ENCODE measurements around the gene BAG1.

BAG1 gene

GRCh38 chr9:33264473-33265177 is at the start of gene BAG1, which contains the start of gene CHMP5:
TSS of gene BAG1 (minus strand) at chr9:33264708.
TSS of gene CHMP5 (plus strand) at chr9:33265049. CDS start at chr9:33265079, 30 bp downstream.
- peak; percentile 98 for DNase-seq (ENCODE audit: low spot score)

GRCh38 chr9:33311953-33312352 is 47.4 kb upstream of the BAG1 start:
- DNase-seq (ENCODE audit: low spot score) = no peak

- DNase-seq (ENCODE audit: low spot score) = no peak
Observed at GRCh38 chr9:33310748-33311147, 46.2 kb upstream of the BAG1 start.

- no peak for DNase-seq (ENCODE audit: low spot score)
Observed at GRCh38 chr9:33309903-33310302, 45.4 kb upstream of the BAG1 start.

GRCh38 chr9:33307067-33307466 is 42.6 kb upstream of the BAG1 start:
- DNase-seq (ENCODE audit: low spot score) = no peak

- no peak for DNase-seq (ENCODE audit: low spot score)
Observed at GRCh38 chr9:33306037-33306436, 41.5 kb upstream of the BAG1 start.

- DNase-seq (ENCODE audit: low spot score) = no peak
Observed at GRCh38 chr9:33304362-33304761, 39.9 kb upstream of the BAG1 start.

- no peak for DNase-seq (ENCODE audit: low spot score)
Observed at GRCh38 chr9:33300546-33300945, 36.0 kb upstream of the BAG1 start.

- DNase-seq (ENCODE audit: low spot score) = peak; percentile 38
Observed at GRCh38 chr9:33297432-33297831, 32.9 kb upstream of the BAG1 start.

GRCh38 chr9:33295571-33295970 is 31.1 kb upstream of the BAG1 start:
- no peak for DNase-seq (ENCODE audit: low spot score)

- no peak for DNase-seq (ENCODE audit: low spot score)
Observed at GRCh38 chr9:33294670-33295432, 30.3 kb upstream of the BAG1 start.

- DNase-seq (ENCODE audit: low spot score) = no peak
Observed at GRCh38 chr9:33293782-33294181, 29.3 kb upstream of the BAG1 start.

- DNase-seq (ENCODE audit: low spot score) = no peak
Observed at GRCh38 chr9:33291901-33292300, 27.4 kb upstream of the BAG1 start.

GRCh38 chr9:33291031-33291397 is 26.5 kb upstream of the BAG1 start:
- no peak for DNase-seq (ENCODE audit: low spot score)

GRCh38 chr9:33290247-33291030 is 25.9 kb upstream of the BAG1 start, which contains the start of gene NFX1:
TSS of gene NFX1 (plus strand) at chr9:33290516. CDS start at chr9:33290573, 57 bp downstream.
- DNase-seq (ENCODE audit: low spot score) = peak; percentile 99

- no peak for DNase-seq (ENCODE audit: low spot score)
Observed at GRCh38 chr9:33289936-33290246, 25.4 kb upstream of the BAG1 start.

GRCh38 chr9:33289496-33289895 is 25.0 kb upstream of the BAG1 start:
- peak; percentile 21 for DNase-seq (ENCODE audit: low spot score)

- no peak for DNase-seq (ENCODE audit: low spot score)
Observed at GRCh38 chr9:33288828-33289483, 24.4 kb upstream of the BAG1 start.

GRCh38 chr9:33288235-33288634 is 23.7 kb upstream of the BAG1 start:
- DNase-seq (ENCODE audit: low spot score) = no peak

- DNase-seq (ENCODE audit: low spot score) = peak; percentile 84
Observed at GRCh38 chr9:33287087-33287490, 22.6 kb upstream of the BAG1 start.

- DNase-seq (ENCODE audit: low spot score) = no peak
Observed at GRCh38 chr9:33285502-33285901, 21.0 kb upstream of the BAG1 start.

- no peak for DNase-seq (ENCODE audit: low spot score)
Observed at GRCh38 chr9:33277484-33277883, 13.0 kb upstream of the BAG1 start.

Measured in hematopoietic multipotent progenitor cell treated with erythropoietin and hydrocortisone succinate and interleukin-3 and kit ligand, for 15 days (in vitro differentiated cells).